MM.1S (cell line): ENCODE data around the gene EXOC4.

ENCODE experiments used
- DNase-seq: peaks from one replicate; pipeline ENCODE4 v3.0.0-alpha.2; 2015
- H2AFZ ChIP-seq: fragments of 300-600 bp; sonication (generic); 2 replicates; pipeline ENCODE4 v1.6.0; 2016; ENCODE audit warnings: antibody characterized with exemption, low read length
- H3F3A ChIP-seq: fragments of 300-600 bp; sonication (generic); 2 replicates; pipeline ENCODE4 v1.6.1; 2016; ENCODE audit warnings: mild to moderate bottlenecking, antibody characterized with exemption, low read length, moderate library complexity, mixed read lengths; ENCODE audit not compliant: insufficient read depth
- H3K27ac ChIP-seq: fragments of 300-600 bp; sonication (generic); 2 replicates; pipeline ENCODE4 v1.5.1; 2016; ENCODE audit warnings: mild to moderate bottlenecking, low read length
- H3K27me3 ChIP-seq: fragments of 300-600 bp; sonication (generic); replicated peaks from 2 replicates; pipeline ENCODE4 v1.6.0; 2016; ENCODE audit warnings: low read length; ENCODE audit not compliant: insufficient read depth
- H3K36me3 ChIP-seq: fragments of 300-600 bp; sonication (generic); replicated peaks from 2 replicates; pipeline ENCODE4 v1.6.1; 2016; ENCODE audit warnings: mild to moderate bottlenecking, low read length, mixed read lengths; ENCODE audit not compliant: insufficient read depth
- H3K4me1 ChIP-seq: fragments of 300-600 bp; sonication (generic); 2 replicates; pipeline ENCODE4 v1.6.1; 2016; ENCODE audit warnings: low read length, mixed read lengths
- H3K4me2 ChIP-seq: fragments of 300-600 bp; sonication (generic); 2 replicates; pipeline ENCODE4 v1.6.0; 2016; ENCODE audit warnings: low read depth, low read length
- H3K4me3 ChIP-seq: fragments of 300-600 bp; sonication (generic); 2 replicates; pipeline ENCODE4 v1.5.1; 2016; ENCODE audit warnings: low read length, mixed read lengths
- H3K79me2 ChIP-seq: fragments of 300-600 bp; sonication (generic); 2 replicates; pipeline ENCODE4 v1.6.1; 2016; ENCODE audit warnings: mixed run types, low read length, mixed read lengths
- H3K9ac ChIP-seq: fragments of 300-600 bp; sonication (generic); 2 replicates; pipeline ENCODE4 v1.6.1; 2016; ENCODE audit warnings: low read length, mixed read lengths
- H3K9me2 ChIP-seq: fragments of 300-600 bp; sonication (generic); replicated peaks from 2 replicates; pipeline ENCODE4 v1.6.1; 2016; ENCODE audit warnings: mild to moderate bottlenecking, low read length, mixed read lengths; ENCODE audit not compliant: insufficient read depth
- H3K9me3 ChIP-seq: fragments of 300-600 bp; sonication (generic); replicated peaks from 2 replicates; pipeline ENCODE4 v1.6.1; 2016; ENCODE audit warnings: mild to moderate bottlenecking, low read length, mixed read lengths; ENCODE audit not compliant: insufficient read depth
- H4K20me1 ChIP-seq: fragments of 300-600 bp; sonication (generic); 2 replicates; pipeline ENCODE4 v1.6.1; 2016; ENCODE audit warnings: mild to moderate bottlenecking, low read length, moderate library complexity, mixed read lengths; ENCODE audit not compliant: insufficient read depth
- EZH2 ChIP-seq: fragments of 300-600 bp; sonication (generic); optimal IDR thresholded peaks from 2 replicates; pipeline ENCODE3; 2017; ENCODE audit warnings: low read depth, mild to moderate bottlenecking, antibody characterized with exemption, low read length, mixed read lengths
- EZH2phosphoT487 ChIP-seq: fragments of 300-600 bp; sonication (generic); IDR thresholded peaks from 2 replicates; pipeline ENCODE4 v1.6.1; 2018; ENCODE audit warnings: antibody characterized with exemption, low read length
- TF ChIP-seq, protein P1 (sequence below): fragments of 300-600 bp; sonication (generic); IDR thresholded peaks from 2 replicates; pipeline ENCODE4 v1.5.1; 2016; ENCODE audit warnings: antibody characterized with exemption, low read length, mixed read lengths

EXOC4 gene

DNA sequence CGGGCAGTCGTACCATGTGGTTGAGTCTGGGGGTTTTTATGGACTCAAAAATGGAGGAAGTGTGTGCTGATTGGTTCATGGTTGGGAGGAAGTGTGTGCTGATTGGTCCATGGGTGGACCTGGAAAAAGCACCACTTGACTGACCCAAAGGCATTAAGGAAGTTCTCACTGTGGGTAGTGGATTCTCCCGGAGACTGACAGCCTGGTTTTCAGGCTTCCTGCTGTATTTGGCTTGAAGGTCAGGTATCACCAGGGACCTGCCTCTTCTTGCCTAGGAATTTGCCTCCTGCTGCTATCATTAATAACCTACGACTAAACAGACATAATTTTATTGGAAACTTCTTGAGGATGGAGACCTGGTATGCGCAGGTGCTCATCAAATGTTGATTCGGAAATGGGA is 605.4 kb downstream of the EXOC4 start:
- peaks cover 13% of the 10 kb centered on the region for H3F3A ChIP-seq
- DNase-seq, result no peak
- no peak overlapping the region for H3K9ac ChIP-seq
- no peaks in the 10 kb centered on the region for H3K27me3 ChIP-seq
- TF ChIP-seq, protein P1, sequence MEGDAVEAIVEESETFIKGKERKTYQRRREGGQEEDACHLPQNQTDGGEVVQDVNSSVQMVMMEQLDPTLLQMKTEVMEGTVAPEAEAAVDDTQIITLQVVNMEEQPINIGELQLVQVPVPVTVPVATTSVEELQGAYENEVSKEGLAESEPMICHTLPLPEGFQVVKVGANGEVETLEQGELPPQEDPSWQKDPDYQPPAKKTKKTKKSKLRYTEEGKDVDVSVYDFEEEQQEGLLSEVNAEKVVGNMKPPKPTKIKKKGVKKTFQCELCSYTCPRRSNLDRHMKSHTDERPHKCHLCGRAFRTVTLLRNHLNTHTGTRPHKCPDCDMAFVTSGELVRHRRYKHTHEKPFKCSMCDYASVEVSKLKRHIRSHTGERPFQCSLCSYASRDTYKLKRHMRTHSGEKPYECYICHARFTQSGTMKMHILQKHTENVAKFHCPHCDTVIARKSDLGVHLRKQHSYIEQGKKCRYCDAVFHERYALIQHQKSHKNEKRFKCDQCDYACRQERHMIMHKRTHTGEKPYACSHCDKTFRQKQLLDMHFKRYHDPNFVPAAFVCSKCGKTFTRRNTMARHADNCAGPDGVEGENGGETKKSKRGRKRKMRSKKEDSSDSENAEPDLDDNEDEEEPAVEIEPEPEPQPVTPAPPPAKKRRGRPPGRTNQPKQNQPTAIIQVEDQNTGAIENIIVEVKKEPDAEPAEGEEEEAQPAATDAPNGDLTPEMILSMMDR, result no peak
- H3K36me3 ChIP-seq, result no peaks in the 10 kb centered on the region
- no peaks in the 10 kb centered on the region for H3K9me3 ChIP-seq
- no peaks in the 10 kb centered on the region for H3K9me2 ChIP-seq
- no peak overlapping the region for H2AFZ ChIP-seq
- no peak overlapping the region for H3K27ac ChIP-seq
- peaks cover 20% of the 10 kb centered on the region for H3K4me1 ChIP-seq
- no peak overlapping the region for H3K4me2 ChIP-seq
- no peaks in the 10 kb centered on the region for H3K79me2 ChIP-seq
- no peak overlapping the region for H3K4me3 ChIP-seq
- H4K20me1 ChIP-seq, result no peaks in the 10 kb centered on the region

DNA sequence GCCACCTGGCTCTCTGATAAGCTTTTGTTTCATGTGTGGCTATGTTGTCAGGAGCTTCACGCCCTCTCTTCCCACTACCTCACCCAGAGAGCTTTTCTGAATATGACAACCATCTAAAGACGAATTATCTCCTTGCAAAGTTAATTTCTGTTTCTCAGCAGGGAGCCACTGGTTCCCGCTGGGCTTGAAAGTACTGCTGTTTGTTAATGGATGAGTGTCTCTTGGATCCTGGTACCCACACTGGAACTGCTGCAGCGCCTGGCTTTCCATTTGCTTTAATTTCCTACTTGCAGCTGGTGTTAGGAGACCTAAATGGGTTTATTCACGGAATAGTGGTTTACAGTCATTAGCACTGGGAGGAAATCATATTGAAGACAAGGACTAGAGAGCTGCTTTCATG is 606.4 kb downstream of the EXOC4 start:
- Histone ChIP-seq H3K4me1 (peaks cover 14% of the 10 kb centered on the region), H3K4me2 (no peak overlapping the region), H3K9me2 (no peaks in the 10 kb centered on the region), H3K27me3 (no peaks in the 10 kb centered on the region), H3K4me3 (no peak overlapping the region), H2AFZ (no peak overlapping the region), H3K9me3 (no peaks in the 10 kb centered on the region), H3K79me2 (no peaks in the 10 kb centered on the region), H3F3A (peaks cover 8% of the 10 kb centered on the region), H3K9ac (no peak overlapping the region), H3K27ac (no peak overlapping the region), H4K20me1 (no peaks in the 10 kb centered on the region), H3K36me3 (no peaks in the 10 kb centered on the region)
- DNase-seq, result no peak
- no peak for TF ChIP-seq EZH2phosphoT487
- TF ChIP-seq, protein P1, result no peak
- TF ChIP-seq EZH2, result no peak

- Histone ChIP-seq H3K4me3 (no peak overlapping the region), H3K36me3 (no peaks in the 10 kb centered on the region), H4K20me1 (no peaks in the 10 kb centered on the region), H3K27me3 (no peaks in the 10 kb centered on the region), H2AFZ (no peak overlapping the region), H3K9me3 (no peaks in the 10 kb centered on the region), H3K4me1 (peaks cover 14% of the 10 kb centered on the region), H3K9ac (no peak overlapping the region), H3K79me2 (no peaks in the 10 kb centered on the region), H3K27ac (no peak overlapping the region), H3K4me2 (no peak overlapping the region), H3K9me2 (no peaks in the 10 kb centered on the region), H3F3A (peaks cover 7% of the 10 kb centered on the region)
- TF ChIP-seq, protein P1, result no peak
- TF ChIP-seq EZH2 (no peak), EZH2phosphoT487 (no peak)
- DNase-seq, result no peak
These were observed 607.1 kb downstream of the EXOC4 start for GRCh38 chr7:133859871-133860450.
